Middle frontal gyrus (tissue), 1 donor: ENCODE results near the gene TBX1.

Experiments used
- DNase-seq: peaks from one replicate; pipeline ENCODE4 v3.0.0-alpha.2; 2015; ENCODE audit warnings: low spot score; ENCODE audit errors: extremely low spot score

Gene TBX1

GRCh38 chr22:19810381-19811201 is 50.0 kb downstream of the TBX1 start:
- DNase-seq, result no peak

- no peak for DNase-seq
Observed at GRCh38 chr22:19811211-19811621, 50.6 kb downstream of the TBX1 start.

- DNase-seq, result no peak
Observed at GRCh38 chr22:19811811-19812771, 51.5 kb downstream of the TBX1 start.

GRCh38 chr22:19812910-19813309 is 52.3 kb downstream of the TBX1 start:
- no peak for DNase-seq

GRCh38 chr22:19814428-19814827 is 53.9 kb downstream of the TBX1 start:
- no peak for DNase-seq

GRCh38 chr22:19815093-19815822 is 54.7 kb downstream of the TBX1 start:
- no peak for DNase-seq

GRCh38 chr22:19815823-19816290 is 55.3 kb downstream of the TBX1 start:
- DNase-seq, result no peak

GRCh38 chr22:19816372-19817119 is 56.0 kb downstream of the TBX1 start:
- DNase-seq, result no peak
